GM12865 (cell line): ENCODE results near the gene ADGRE2.

Experiments
- DNase-seq: peaks from one replicate; pipeline ENCODE4 v3.0.0; 2010; ENCODE audit warnings: low read depth
- H3K4me3 ChIP-seq: 2 replicates; pipeline ENCODE4 v1.5.1; 2011; ENCODE audit warnings: mild to moderate bottlenecking, low read depth, low read length, control low read depth
- CTCF ChIP-seq: IDR thresholded peaks from 2 replicates; pipeline ENCODE4 v1.5.1; 2011; ENCODE audit warnings: low read length, control low read depth, low read depth, inconsistent platforms; ENCODE audit not compliant: insufficient read depth; ENCODE audit errors: missing control alignments

The ADGRE2 gene

DNA sequence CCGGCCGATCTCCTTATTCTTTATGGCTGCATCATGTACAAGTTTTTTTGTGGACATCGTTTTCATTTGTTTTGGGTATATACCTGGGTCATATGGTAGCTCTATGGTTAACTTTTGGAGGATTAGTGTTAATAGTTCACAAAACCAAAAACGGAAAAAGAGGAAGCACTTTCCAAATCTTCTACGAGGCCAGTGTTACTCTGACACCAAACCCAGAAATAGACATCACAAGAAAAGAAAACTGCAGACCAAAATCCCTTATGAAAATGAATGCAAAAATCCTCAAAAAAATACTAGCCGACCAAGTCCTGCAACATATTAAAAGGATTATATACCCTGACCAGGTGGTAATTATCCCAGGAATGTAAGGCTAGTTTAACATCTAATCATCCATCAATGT, 29.8 kb downstream of the ADGRE2 start:
- no peak overlapping the region for H3K4me3 ChIP-seq
- TF ChIP-seq CTCF: no peak
- no peak for DNase-seq

GRCh38 chr19:14746886-14747285, 31.5 kb downstream of the ADGRE2 start:
- H3K4me3 ChIP-seq: no peak overlapping the region
- TF ChIP-seq CTCF: no peak
- no peak for DNase-seq

GRCh38 chr19:14735915-14736314, 42.4 kb downstream of the ADGRE2 start:
- TF ChIP-seq CTCF: no peak
- H3K4me3 ChIP-seq: no peak overlapping the region
- no peak for DNase-seq

DNA sequence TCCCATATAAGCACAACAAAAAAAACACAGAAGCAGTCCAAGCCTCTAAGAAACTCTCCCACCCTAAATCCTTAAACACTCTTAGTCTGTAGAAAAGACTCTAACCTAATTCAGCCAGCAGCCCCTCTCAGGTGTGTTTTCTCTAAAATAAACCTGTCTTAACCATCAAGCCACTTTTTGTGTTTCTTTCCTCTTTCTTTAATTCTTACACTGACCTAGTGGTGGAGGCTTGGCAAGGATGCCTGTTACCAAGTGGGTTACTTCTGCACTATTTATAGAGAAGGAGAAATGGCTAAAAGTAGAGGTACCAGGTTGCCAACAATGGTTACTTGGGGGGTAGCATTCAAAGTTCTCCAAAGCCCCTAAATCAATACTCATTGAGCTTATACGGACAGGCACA, 44.8 kb downstream of the ADGRE2 start:
- no peak for TF ChIP-seq CTCF
- no peak for DNase-seq
- no peak overlapping the region for H3K4me3 ChIP-seq

GRCh38 chr19:14732510-14732909, 45.9 kb downstream of the ADGRE2 start:
- TF ChIP-seq CTCF: no peak
- DNase-seq: no peak
- no peak overlapping the region for H3K4me3 ChIP-seq

- DNase-seq: no peak
- TF ChIP-seq CTCF: no peak
- no peak overlapping the region for H3K4me3 ChIP-seq
These were observed 47.2 kb downstream of the ADGRE2 start for GRCh38 chr19:14731200-14731599.

GRCh38 chr19:14728595-14728994, 49.8 kb downstream of the ADGRE2 start:
- TF ChIP-seq CTCF: no peak
- H3K4me3 ChIP-seq: no peak overlapping the region
- no peak for DNase-seq
